Astrocyte of the spinal cord (primary cell): ENCODE measurements around the gene ERBB4.

Experiments
- DNase-seq: peaks from one replicate; pipeline ENCODE4 v3.0.0; 2011; ENCODE audit warnings: low read depth, low spot score
- H3K4me3 ChIP-seq: 2 replicates; pipeline ENCODE4 v1.5.1; 2011; ENCODE audit warnings: low read depth, mild to moderate bottlenecking, low read length, moderate library complexity
- CTCF ChIP-seq: IDR thresholded peaks from 2 replicates; pipeline ENCODE4 v1.5.1; 2012; ENCODE audit warnings: low read depth, mild to moderate bottlenecking, low read length, inconsistent platforms
- in situ Hi-C: cut with HindIII; loops from 2 replicates; pipeline ENCODE4 v1.10.0; 2017; ENCODE audit warnings: low sequenced_read_pairs

Gene ERBB4

DNA sequence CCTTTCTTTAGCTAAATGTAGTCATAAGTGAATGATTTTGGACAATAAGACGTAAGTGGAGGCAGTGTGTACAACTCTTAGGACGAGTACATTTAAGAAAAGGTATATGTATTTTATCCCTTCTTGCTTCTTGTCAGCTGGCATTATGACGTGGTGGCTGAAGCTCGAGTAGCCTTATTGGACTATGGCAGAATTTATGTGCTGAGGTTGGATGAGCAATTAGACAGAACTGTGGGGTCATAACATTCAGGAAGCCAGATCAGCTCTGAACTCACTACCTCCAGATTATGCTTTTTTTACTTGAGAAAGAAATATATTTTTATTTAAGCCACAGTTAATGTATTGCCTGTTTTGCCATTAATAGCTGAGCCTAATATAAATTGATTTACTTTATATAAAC is 661.5 kb downstream of the ERBB4 start:
- H3K4me3 ChIP-seq = no peak overlapping the region
- no peak for TF ChIP-seq CTCF
- peak; percentile 12 for DNase-seq
- in situ Hi-C loops = no loop called here

DNA sequence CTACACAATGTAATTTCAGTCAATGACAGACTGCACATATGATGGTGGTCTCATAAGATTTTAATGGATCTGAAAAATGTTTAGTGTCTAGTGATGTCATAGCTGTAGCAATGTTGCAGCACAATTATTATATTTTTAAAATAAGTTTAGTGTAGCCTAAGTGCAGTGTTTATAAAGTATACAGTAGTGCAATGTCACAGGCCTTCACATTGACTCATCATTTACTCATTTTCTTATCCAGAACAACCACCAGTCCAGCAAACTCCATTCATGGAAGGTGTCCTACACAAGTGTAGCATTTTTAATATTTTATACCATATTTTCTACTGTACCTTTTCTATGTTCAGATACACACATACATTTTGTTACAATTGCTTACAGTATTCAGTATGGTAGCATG is 663.1 kb downstream of the ERBB4 start:
- no peak overlapping the region for H3K4me3 ChIP-seq
- no peak for DNase-seq
- in situ Hi-C loops = no loop called here
- TF ChIP-seq CTCF = no peak

GRCh38 chr2:211868996-211869533 is 669.5 kb downstream of the ERBB4 start:
- no peak for DNase-seq
- no peak for TF ChIP-seq CTCF
- no peak overlapping the region for H3K4me3 ChIP-seq
- in situ Hi-C loops = no loop called here

- no peak for TF ChIP-seq CTCF
- in situ Hi-C loops = no loop called here
- no peak overlapping the region for H3K4me3 ChIP-seq
- DNase-seq = peak; percentile 54
Measured at GRCh38 chr2:211867845-211868451, 670.7 kb downstream of the ERBB4 start.

- no peak for TF ChIP-seq CTCF
- in situ Hi-C loops = no loop called here
- H3K4me3 ChIP-seq = no peak overlapping the region
- no peak for DNase-seq
Measured at GRCh38 chr2:211864328-211864727, 674.3 kb downstream of the ERBB4 start.

DNA sequence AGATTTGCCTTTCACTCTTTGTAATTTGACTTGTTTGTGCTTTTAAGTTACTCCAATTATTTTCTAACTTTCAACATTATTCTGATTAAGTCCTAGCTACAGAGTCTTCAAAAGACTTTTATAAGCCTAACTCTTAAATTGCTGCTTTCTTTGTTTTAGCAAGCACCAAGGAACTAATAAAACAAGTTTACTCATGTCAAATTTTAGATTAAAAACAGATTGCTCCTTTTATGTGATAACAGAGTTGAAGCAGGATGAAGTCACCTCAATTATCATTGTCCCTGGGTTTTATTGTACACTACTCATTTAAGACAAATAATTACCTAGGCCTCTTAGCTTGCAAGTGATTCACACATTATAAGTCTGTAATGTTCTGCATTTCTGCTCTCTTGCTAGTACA is 678.4 kb downstream of the ERBB4 start:
- no peak for DNase-seq
- in situ Hi-C loops = no loop called here
- TF ChIP-seq CTCF = no peak
- no peak overlapping the region for H3K4me3 ChIP-seq
